Astrocyte (in vitro differentiated cells and primary cell): Measurements from ENCODE around the gene LY6G5B. TPM values are rescaled to one million over a fixed set of nuclear protein-coding genes. Genes with fewer than 3 reads are reported as not detected.
A peak's percentile ranks its signal among the peaks of the same experiment; 100 is the strongest.

Source experiments
- DNase-seq: peaks from one replicate; pipeline ENCODE4 v3.0.0-alpha.2; 2010; ENCODE audit warnings: low read depth
- FAIRE-seq: peaks from 2 replicates; lab custom pipeline; 2011; peaks lifted over from hg19 to GRCh38; lab: Jason Lieb, UNC
- H2AFZ ChIP-seq: 2 replicates; pipeline ENCODE4 v1.6.0; 2012; ENCODE audit warnings: low read depth, low read length, inconsistent platforms
- H3K27ac ChIP-seq: 2 replicates; pipeline ENCODE4 v1.5.1; 2011; ENCODE audit warnings: low read depth, low read length, inconsistent platforms
- H3K27me3 ChIP-seq: 2 replicates; pipeline ENCODE4 v1.6.0; 2011; ENCODE audit warnings: low read length, inconsistent platforms; ENCODE audit not compliant: insufficient read depth
- H3K36me3 ChIP-seq: 2 replicates; pipeline ENCODE4 v1.5.1; 2011; ENCODE audit warnings: low read length, inconsistent platforms; ENCODE audit not compliant: insufficient read depth
- H3K4me1 ChIP-seq: 2 replicates; pipeline ENCODE4 v1.5.1; 2011; ENCODE audit warnings: low read length, inconsistent platforms; ENCODE audit not compliant: insufficient read depth
- H3K4me2 ChIP-seq: 2 replicates; pipeline ENCODE4 v1.6.0; 2012; ENCODE audit warnings: low read length, inconsistent platforms
- H3K4me3 ChIP-seq: 2 replicates; pipeline ENCODE4 v1.5.1; 2011; ENCODE audit warnings: low read depth, mild to moderate bottlenecking, low read length, inconsistent platforms; ENCODE audit not compliant: insufficient read depth
- H3K79me2 ChIP-seq: 2 replicates; pipeline ENCODE4 v1.6.0; 2012; ENCODE audit warnings: mild to moderate bottlenecking, low read length, inconsistent platforms; ENCODE audit not compliant: insufficient read depth
- H3K9ac ChIP-seq: 2 replicates; pipeline ENCODE4 v1.6.0; 2012; ENCODE audit warnings: mild to moderate bottlenecking, low read length, inconsistent platforms
- H3K9me3 ChIP-seq: 2 replicates; pipeline ENCODE4 v1.5.1; 2012; ENCODE audit warnings: low read depth, mild to moderate bottlenecking, low read length, inconsistent platforms; ENCODE audit not compliant: insufficient read depth
- H4K20me1 ChIP-seq: 2 replicates; pipeline ENCODE4 v1.6.0; 2012; ENCODE audit warnings: low read length, inconsistent platforms; ENCODE audit not compliant: insufficient read depth
- H3K27ac Mint-ChIP-seq: one replicate; pipeline ENCODE4 v1.8.0; 2021; ENCODE audit warnings: mild to moderate bottlenecking, mixed read lengths; ENCODE audit not compliant: unreplicated experiment
- H3K27me3 Mint-ChIP-seq: one replicate; pipeline ENCODE4 v1.8.0; 2021; ENCODE audit warnings: low read depth, mixed read lengths; ENCODE audit not compliant: unreplicated experiment
- H3K36me3 Mint-ChIP-seq: one replicate; pipeline ENCODE4 v1.8.0; 2021; ENCODE audit warnings: low read depth, mixed read lengths; ENCODE audit not compliant: unreplicated experiment
- H3K4me1 Mint-ChIP-seq: one replicate; pipeline ENCODE4 v1.8.0; 2021; ENCODE audit warnings: low read depth, mixed read lengths; ENCODE audit not compliant: unreplicated experiment
- H3K4me3 Mint-ChIP-seq: one replicate; pipeline ENCODE4 v1.8.0; 2021; ENCODE audit warnings: mild to moderate bottlenecking, moderate library complexity, mixed read lengths; ENCODE audit not compliant: unreplicated experiment
- H3K9me3 Mint-ChIP-seq: one replicate; pipeline ENCODE4 v1.8.0; 2021; ENCODE audit warnings: mild to moderate bottlenecking, mixed read lengths; ENCODE audit not compliant: unreplicated experiment
- EZH2 ChIP-seq: IDR thresholded peaks from 2 replicates; pipeline ENCODE4 v1.6.1; 2012; ENCODE audit warnings: mild to moderate bottlenecking, low read length, inconsistent platforms; ENCODE audit not compliant: insufficient read depth
- total RNA-seq: library from RNA; stranded (reverse); gene quantifications from 2 replicates; pipeline ENCODE4 v1.2.1, GENCODE V29; 2021
- TF ChIP-seq, protein P1 (sequence below): IDR thresholded peaks from 2 replicates; pipeline ENCODE4 v1.5.1; 2011; ENCODE audit warnings: low read depth, mild to moderate bottlenecking, inconsistent platforms, low read length, moderate library complexity; ENCODE audit not compliant: insufficient read depth

The LY6G5B gene
- total RNA-seq, 1 donor from 2014 or later: 20.3 TPM

DNA sequence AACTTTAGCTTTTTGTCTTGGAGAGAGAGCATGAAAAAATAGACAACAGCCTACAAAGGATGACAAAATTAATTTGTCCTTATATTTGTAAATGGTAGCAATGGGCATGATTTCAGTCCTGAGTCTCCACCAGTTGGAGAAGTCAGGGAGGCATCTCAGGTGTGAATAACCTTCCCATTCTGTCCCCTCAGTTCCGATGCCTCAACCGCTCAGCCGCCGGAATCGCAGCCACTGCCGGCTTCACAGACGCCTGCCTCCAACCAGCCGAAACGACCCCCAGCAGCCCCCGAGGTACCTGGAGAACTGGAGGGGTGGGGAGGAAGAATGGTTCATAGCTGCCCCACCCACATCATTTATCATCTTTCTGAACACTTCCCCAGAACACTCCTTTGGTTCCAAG is 45.7 kb upstream of the LY6G5B start:
- no peak for TF ChIP-seq EZH2
- TF ChIP-seq, protein P1, sequence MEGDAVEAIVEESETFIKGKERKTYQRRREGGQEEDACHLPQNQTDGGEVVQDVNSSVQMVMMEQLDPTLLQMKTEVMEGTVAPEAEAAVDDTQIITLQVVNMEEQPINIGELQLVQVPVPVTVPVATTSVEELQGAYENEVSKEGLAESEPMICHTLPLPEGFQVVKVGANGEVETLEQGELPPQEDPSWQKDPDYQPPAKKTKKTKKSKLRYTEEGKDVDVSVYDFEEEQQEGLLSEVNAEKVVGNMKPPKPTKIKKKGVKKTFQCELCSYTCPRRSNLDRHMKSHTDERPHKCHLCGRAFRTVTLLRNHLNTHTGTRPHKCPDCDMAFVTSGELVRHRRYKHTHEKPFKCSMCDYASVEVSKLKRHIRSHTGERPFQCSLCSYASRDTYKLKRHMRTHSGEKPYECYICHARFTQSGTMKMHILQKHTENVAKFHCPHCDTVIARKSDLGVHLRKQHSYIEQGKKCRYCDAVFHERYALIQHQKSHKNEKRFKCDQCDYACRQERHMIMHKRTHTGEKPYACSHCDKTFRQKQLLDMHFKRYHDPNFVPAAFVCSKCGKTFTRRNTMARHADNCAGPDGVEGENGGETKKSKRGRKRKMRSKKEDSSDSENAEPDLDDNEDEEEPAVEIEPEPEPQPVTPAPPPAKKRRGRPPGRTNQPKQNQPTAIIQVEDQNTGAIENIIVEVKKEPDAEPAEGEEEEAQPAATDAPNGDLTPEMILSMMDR: no peak
- peaks cover 78% of the 10 kb centered on the region for H4K20me1 ChIP-seq
- Mint-ChIP-seq H3K27ac (no peak overlapping the region), H3K4me3 (peak overlapping the region; percentile 45), H3K36me3 (peaks cover 38% of the 10 kb centered on the region), H3K27me3 (no peaks in the 10 kb centered on the region), H3K9me3 (no peaks in the 10 kb centered on the region), H3K4me1 (peaks cover 9% of the 10 kb centered on the region)
- DNase-seq (no peak), FAIRE-seq (no peak)
- peaks cover 84% of the 10 kb centered on the region for H3K79me2 ChIP-seq
- H3K27ac ChIP-seq: no peak overlapping the region
- H3K9me3 ChIP-seq: no peaks in the 10 kb centered on the region
- H3K4me3 ChIP-seq: no peak overlapping the region
- no peak overlapping the region for H3K9ac ChIP-seq
- no peak overlapping the region for H3K4me2 ChIP-seq
- peaks cover 12% of the 10 kb centered on the region for H3K4me1 ChIP-seq
- no peak overlapping the region for H2AFZ ChIP-seq
- no peaks in the 10 kb centered on the region for H3K27me3 ChIP-seq
- H3K36me3 ChIP-seq: peaks cover 50% of the 10 kb centered on the region

DNA sequence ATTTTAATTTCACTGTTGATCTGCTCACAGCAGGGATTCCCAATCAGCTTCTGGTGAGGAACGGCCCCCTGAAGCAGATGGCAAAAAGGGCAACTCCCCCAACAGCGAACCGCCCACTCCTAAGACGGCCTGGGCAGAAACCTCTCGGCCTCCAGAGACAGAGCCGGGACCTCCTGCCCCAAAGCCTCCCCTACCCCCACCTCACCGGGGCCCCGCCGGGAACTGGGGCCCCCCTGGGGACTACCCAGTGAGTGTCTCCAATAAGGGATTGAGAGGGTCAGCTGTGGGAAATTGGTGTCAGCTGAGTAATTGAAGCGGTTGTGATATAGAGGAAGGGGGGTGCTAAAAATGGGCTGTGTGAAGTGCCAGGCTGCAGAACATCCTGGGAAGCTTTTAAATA is 42.8 kb upstream of the LY6G5B start:
- H3K9me3 Mint-ChIP-seq: no peaks in the 10 kb centered on the region

DNA sequence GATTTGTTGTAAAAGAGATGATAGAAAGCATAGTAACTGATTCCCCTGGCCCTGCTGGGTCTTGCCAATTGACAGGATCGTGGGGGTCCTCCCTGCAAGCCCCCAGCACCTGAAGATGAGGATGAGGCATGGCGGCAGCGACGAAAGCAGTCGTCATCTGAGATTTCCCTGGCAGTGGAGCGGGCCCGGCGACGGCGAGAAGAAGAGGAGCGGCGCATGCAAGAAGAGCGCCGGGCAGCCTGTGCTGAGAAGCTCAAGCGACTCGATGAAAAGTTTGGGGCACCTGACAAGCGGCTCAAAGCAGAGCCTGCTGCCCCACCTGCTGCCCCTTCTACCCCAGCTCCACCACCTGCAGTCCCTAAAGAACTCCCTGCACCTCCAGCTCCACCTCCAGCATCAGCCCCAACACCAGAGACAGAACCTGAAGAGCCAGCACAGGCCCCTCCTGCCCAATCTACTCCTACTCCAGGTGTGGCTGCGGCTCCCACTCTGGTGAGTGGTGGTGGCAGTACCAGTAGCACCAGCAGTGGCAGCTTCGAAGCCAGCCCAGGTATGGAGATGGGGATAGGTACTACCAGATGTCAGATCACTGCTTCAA is 42.0 kb upstream of the LY6G5B start:
- no peak overlapping the region for H3K4me2 ChIP-seq
- Mint-ChIP-seq H3K9me3 (no peaks in the 10 kb centered on the region), H3K4me1 (peaks cover 3% of the 10 kb centered on the region), H3K27ac (no peak overlapping the region), H3K36me3 (peaks cover 41% of the 10 kb centered on the region), H3K27me3 (no peaks in the 10 kb centered on the region), H3K4me3 (peak overlapping the region; percentile 18)
- H3K79me2 ChIP-seq: peaks cover 93% of the 10 kb centered on the region
- DNase-seq (no peak), FAIRE-seq (no peak)
- H3K9me3 ChIP-seq: no peaks in the 10 kb centered on the region
- no peak overlapping the region for H3K4me3 ChIP-seq
- no peak overlapping the region for H3K27ac ChIP-seq
- H4K20me1 ChIP-seq: peaks cover 95% of the 10 kb centered on the region
- H3K9ac ChIP-seq: no peak overlapping the region
- TF ChIP-seq, protein P1: no peak
- no peak for TF ChIP-seq EZH2
- no peaks in the 10 kb centered on the region for H3K27me3 ChIP-seq
- H2AFZ ChIP-seq: no peak overlapping the region
- H3K36me3 ChIP-seq: peaks cover 58% of the 10 kb centered on the region
- peaks cover 3% of the 10 kb centered on the region for H3K4me1 ChIP-seq

More for the DNA sequence above, 42.8 kb upstream of the LY6G5B start:
- TF ChIP-seq, protein P1: no peak
- TF ChIP-seq EZH2: no peak
- Histone ChIP-seq H3K9ac (peak overlapping the region; percentile 30), H3K9me3 (no peaks in the 10 kb centered on the region), H3K4me3 (no peak overlapping the region), H4K20me1 (peaks cover 95% of the 10 kb centered on the region), H3K36me3 (peaks cover 59% of the 10 kb centered on the region), H3K27me3 (no peaks in the 10 kb centered on the region), H3K4me2 (no peak overlapping the region), H3K4me1 (peaks cover 11% of the 10 kb centered on the region), H2AFZ (no peak overlapping the region), H3K27ac (no peak overlapping the region), H3K79me2 (peaks cover 93% of the 10 kb centered on the region)
- FAIRE-seq: no peak
- H3K36me3 Mint-ChIP-seq: peaks cover 47% of the 10 kb centered on the region
- H3K4me1 Mint-ChIP-seq: peaks cover 9% of the 10 kb centered on the region
- DNase-seq: no peak
- no peaks in the 10 kb centered on the region for H3K27me3 Mint-ChIP-seq
- H3K27ac Mint-ChIP-seq: no peak overlapping the region
- H3K4me3 Mint-ChIP-seq: no peak overlapping the region
